HG03460 (cell line): ENCODE measurements around the gene RUVBL2.
A peak's percentile ranks its signal among the peaks of the same experiment; 100 is the strongest.

Source experiments
- ATAC-seq: cut with Tn5 transposase; IDR thresholded peaks from one replicate; pipeline ENCODE4 v1.9.1; 2021; ENCODE audit not compliant: unreplicated experiment

The RUVBL2 gene

GRCh38 chr19:48993175-48994034 lies at the start of gene RUVBL2, which contains the start of gene GYS1:
Gene RUVBL2, plus strand, starts transcription at chr19:48993887. Its CDS starts 25 bp downstream, at chr19:48993912.
Gene GYS1, minus strand, starts transcription at chr19:48993309. Its CDS starts 197 bp downstream, at chr19:48993112.
- peak; percentile 80 for ATAC-seq

GRCh38 chr19:48945415-48945814 lies 48.3 kb upstream of the RUVBL2 start:
- ATAC-seq, result no peak

- ATAC-seq, result no peak
Observed at GRCh38 chr19:48945817-48946216, 47.9 kb upstream of the RUVBL2 start.

GRCh38 chr19:48946463-48947257 lies 47.0 kb upstream of the RUVBL2 start:
- ATAC-seq, result no peak

- no peak for ATAC-seq
Observed at GRCh38 chr19:48947258-48947542, 46.5 kb upstream of the RUVBL2 start.

- no peak for ATAC-seq
Observed at GRCh38 chr19:48950159-48950558, 43.5 kb upstream of the RUVBL2 start.

GRCh38 chr19:48950830-48951519 lies 42.7 kb upstream of the RUVBL2 start:
- no peak for ATAC-seq

- ATAC-seq, result no peak
Observed at GRCh38 chr19:48953141-48953540, 40.5 kb upstream of the RUVBL2 start.

GRCh38 chr19:48953990-48954594 lies 39.6 kb upstream of the RUVBL2 start:
- no peak for ATAC-seq

GRCh38 chr19:48954595-48955307 lies 38.9 kb upstream of the RUVBL2 start, which contains the start of gene BAX:
Gene BAX, plus strand, starts transcription at chr19:48954875. Its CDS starts 54 bp downstream, at chr19:48954929.
- peak; percentile 75 for ATAC-seq

GRCh38 chr19:48955308-48955958 lies 38.3 kb upstream of the RUVBL2 start:
- ATAC-seq, result no peak

- no peak for ATAC-seq
Observed at GRCh38 chr19:48958006-48958405, 35.7 kb upstream of the RUVBL2 start.

- no peak for ATAC-seq
Observed at GRCh38 chr19:48959341-48960239, 34.1 kb upstream of the RUVBL2 start.

- ATAC-seq, result no peak
Observed at GRCh38 chr19:48961051-48961649, 32.5 kb upstream of the RUVBL2 start.

- ATAC-seq, result no peak
Observed at GRCh38 chr19:48961673-48962028, 32.0 kb upstream of the RUVBL2 start.

- ATAC-seq, result no peak
Observed at GRCh38 chr19:48962029-48962848, 31.4 kb upstream of the RUVBL2 start.

- no peak for ATAC-seq
Observed at GRCh38 chr19:48962849-48963165, 30.9 kb upstream of the RUVBL2 start.
